Measurements from ENCODE around the gene TCF4.

TCF4 gene

GRCh38 chr18:55381277-55381676 is 206.7 kb downstream of the TCF4 start:
- H3K27ac ChIP-seq, result no peak overlapping the region

DNA sequence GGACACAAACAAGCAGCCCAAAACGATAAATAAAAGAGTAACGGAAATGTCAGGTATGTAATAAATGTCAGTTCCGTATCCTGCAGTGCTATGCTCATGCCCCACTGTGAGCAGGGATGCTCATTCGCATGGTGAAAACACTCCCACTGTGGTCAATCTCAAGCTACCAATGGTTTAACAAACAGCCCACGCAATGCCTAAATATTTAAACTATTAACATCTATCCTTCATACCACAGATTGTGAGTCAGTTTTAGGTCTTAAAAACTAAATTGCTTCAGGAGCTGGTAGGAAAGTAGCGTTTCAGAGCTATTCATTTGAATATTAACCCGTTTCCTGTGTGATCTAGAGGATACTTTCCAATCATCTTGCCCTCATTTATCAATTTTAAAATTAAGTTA is 207.4 kb downstream of the TCF4 start:
- Histone ChIP-seq H3K27ac (no peak overlapping the region), H3K4me3 (no peak overlapping the region)

More at GRCh38 chr18:55381277-55381676, 206.7 kb downstream of the TCF4 start:
- no peak overlapping the region for H3K4me3 ChIP-seq

DNA sequence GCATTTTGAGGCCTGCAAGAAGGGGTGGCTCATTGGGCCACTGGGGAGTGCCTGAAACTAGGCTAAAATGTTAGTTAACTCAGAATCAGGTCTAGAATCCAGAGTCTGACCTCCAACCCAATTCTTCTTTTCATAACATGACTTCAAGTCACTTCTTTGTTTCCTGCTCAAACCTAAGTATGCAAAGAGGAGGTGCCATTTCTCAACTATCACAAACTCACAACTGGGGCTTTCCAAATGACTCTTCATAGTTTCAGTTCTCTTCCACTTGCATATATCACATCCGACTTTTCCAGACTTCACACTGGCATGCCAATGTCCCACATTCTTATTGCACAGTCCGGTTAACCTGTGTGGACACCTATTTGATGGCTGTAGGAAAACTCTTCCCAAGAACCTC is 211.6 kb downstream of the TCF4 start:
- Histone ChIP-seq H3K4me3 (no peak overlapping the region), H3K27ac (peak overlapping the region in 1 of 21 experiments; percentile 26)

DNA sequence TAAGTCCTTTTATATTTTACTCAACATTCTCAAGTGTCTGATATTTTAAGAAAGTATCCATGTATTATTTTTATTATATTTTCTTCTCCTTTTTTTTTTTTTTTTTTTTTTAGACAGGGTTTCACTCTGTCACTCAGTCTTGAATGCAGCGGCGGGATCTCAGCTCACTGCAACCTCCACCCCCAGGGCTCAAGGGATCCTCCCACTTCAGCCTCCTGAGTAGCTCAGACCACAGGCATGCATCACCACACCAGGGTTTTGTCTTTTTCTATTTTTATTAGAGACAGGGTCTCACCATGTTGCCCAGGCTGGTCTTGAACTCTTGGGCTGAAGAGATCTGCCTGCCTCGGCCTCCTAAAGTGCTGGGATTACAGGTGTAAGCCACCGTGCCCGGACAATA is 212.1 kb downstream of the TCF4 start:
- no peak overlapping the region for H3K4me3 ChIP-seq
- H3K27ac ChIP-seq, result no peak overlapping the region

- H3K4me3 ChIP-seq, result no peak overlapping the region
- H3K27ac ChIP-seq, result no peak overlapping the region
Observed at GRCh38 chr18:55374741-55375140, 213.3 kb downstream of the TCF4 start.

DNA sequence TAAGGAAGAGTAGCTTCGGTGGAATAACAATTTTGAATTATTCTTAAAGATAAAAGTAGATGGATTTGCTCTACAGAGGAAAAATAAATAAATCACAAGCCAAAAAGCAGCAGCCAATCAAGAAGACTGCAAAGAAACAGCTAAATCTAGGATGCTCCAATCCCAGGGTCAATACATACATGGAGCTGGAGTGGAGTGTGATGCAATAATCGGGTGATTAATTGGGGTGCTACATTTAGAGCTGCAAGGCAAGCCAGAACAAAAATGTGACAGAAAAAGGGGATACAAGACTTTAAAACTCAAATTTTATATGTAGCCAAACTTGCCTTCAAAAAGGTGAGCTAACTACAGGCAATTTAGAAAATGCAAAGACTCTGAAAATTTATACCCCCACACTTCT is 215.8 kb downstream of the TCF4 start:
- H3K27ac ChIP-seq, result no peak overlapping the region
- no peak overlapping the region for H3K4me3 ChIP-seq

- no peak overlapping the region for H3K27ac ChIP-seq
- no peak overlapping the region for H3K4me3 ChIP-seq
Observed at GRCh38 chr18:55370936-55371335, 217.1 kb downstream of the TCF4 start.

DNA sequence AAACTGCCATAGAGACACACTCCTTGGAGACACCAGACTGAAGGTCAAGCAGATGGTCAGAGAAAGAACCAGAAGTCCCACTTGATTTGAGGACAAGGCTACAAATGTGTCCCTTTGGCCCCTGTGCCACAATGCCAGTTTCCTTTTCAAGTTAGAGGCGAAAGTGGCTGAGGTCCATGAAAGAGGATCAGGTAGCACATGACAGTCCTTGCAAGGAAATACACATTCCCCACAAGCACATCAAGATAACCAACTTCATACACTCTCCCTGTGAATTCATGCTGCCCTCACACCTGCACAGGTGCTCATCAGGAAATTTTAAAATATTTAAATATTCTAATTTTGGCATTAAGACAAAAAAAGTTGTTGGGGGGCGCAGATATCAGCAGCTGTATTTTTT is 218.6 kb downstream of the TCF4 start:
- H3K4me3 ChIP-seq, result no peak overlapping the region
- H3K27ac ChIP-seq, result no peak overlapping the region

DNA sequence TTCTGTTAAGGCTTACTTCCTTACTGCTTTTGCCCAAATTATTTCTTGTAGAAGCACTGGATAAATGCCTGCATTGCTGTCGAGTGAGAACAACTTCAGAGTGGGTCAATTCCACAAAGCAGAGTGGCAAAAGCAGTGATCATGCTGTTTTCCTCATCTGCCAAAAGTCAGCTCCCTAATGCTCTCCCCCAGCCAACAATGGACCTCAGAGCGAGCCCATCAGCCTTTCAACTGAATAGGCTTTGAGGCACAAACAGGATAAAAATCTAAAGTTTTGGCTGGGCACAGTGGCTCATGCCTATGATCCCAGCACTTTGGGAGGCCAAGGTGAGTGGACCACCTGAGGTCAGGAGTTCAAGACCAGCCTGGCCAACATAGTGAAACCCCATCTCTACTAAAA is 222.7 kb downstream of the TCF4 start:
- Histone ChIP-seq H3K4me3 (no peak overlapping the region), H3K27ac (no peak overlapping the region)

GRCh38 chr18:55362303-55362702 is 225.7 kb downstream of the TCF4 start:
- no peak overlapping the region for H3K27ac ChIP-seq

DNA sequence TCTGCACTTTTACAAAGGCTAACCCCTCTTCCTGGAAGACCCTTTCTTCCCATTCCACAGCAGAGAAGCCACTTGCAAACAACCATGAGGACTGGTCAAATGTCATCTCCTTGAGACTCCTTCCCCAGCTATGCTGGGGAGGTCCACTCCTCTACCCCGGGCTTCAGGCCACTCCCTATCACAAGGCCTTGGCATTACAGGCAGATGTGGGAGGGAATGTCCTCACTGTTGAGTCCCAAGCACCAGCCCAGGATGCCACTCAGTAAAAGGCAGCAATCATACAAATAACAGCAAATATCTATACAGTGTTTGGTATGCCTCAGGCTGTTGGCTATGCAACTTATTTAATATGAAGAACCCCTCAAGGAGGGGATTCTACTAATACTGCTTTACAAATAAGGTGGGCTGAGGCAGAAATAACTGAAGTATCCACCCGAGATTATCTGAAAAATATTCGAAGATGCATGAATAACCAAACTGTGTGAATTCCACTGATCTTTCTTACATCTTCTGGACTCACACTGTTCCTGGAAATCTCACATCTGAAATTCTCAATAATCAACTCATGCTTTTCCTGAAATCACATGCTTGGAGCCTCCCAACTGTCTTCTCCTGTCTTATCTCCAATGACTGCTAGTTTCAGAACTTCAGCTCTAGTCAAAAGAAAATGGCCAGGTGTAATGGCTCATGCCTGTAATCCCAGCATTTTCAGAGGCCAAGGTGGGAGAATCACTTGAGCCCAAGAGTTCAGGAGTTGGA is 226.3 kb downstream of the TCF4 start:
- Histone ChIP-seq H3K27ac (no peak overlapping the region), H3K4me3 (no peak overlapping the region)

More at GRCh38 chr18:55362303-55362702, 225.7 kb downstream of the TCF4 start:
- H3K4me3 ChIP-seq, result no peak overlapping the region

GRCh38 chr18:55360061-55360460 is 227.9 kb downstream of the TCF4 start:
- no peak overlapping the region for H3K4me3 ChIP-seq
- no peak overlapping the region for H3K27ac ChIP-seq

DNA sequence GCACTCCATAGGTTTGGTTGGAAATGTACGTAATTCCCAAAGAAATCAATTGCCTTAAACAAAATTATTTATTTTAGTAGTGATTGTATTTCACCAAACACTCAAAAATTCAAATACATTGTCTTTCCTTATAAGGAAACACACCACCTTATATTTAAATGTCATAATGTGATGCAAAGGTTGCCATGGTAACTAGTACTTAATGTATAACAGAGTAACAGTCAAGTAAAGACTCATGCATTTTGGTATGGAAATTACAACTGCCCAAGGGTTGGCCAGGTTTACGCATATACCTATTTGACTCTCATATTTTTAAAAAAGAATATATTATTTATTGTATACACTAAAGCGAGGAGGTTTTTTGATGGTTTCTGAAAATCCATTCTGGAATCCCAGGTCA is 231.2 kb downstream of the TCF4 start:
- no peak overlapping the region for H3K27ac ChIP-seq
- H3K4me3 ChIP-seq, result no peak overlapping the region

- no peak overlapping the region for H3K4me3 ChIP-seq
- no peak overlapping the region for H3K27ac ChIP-seq
Observed at GRCh38 chr18:55355223-55355622, 232.8 kb downstream of the TCF4 start.

GRCh38 chr18:55354795-55355194 is 233.2 kb downstream of the TCF4 start:
- no peak overlapping the region for H3K4me3 ChIP-seq

GRCh38 chr18:55353806-55354205 is 234.2 kb downstream of the TCF4 start:
- no peak overlapping the region for H3K27ac ChIP-seq

More at GRCh38 chr18:55354795-55355194, 233.2 kb downstream of the TCF4 start:
- H3K27ac ChIP-seq, result no peak overlapping the region

DNA sequence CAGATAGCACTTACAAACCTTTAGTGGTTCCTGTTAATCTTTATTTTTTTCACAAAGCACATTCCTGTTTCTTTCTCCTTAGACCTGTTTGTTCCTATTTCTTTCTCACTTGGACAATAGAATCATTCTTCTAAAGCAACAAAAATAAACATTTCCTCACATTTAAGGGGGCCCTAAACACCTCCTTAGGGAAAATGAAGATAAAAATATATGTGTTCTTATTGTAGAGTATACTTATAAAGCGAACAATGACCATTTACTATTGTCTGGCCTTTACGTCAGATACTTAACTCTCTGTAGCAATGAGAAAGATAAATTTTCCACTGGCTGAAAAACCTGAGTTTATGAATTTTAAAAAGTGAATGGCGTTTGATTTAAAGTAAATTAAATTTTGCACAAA is 234.6 kb downstream of the TCF4 start:
- H3K4me3 ChIP-seq, result no peak overlapping the region
- peak overlapping the region in 1 of 21 experiments; percentile 5 for H3K27ac ChIP-seq

More at GRCh38 chr18:55353806-55354205, 234.2 kb downstream of the TCF4 start:
- H3K4me3 ChIP-seq, result no peak overlapping the region

GRCh38 chr18:55351980-55352714 is 235.8 kb downstream of the TCF4 start:
- Histone ChIP-seq H3K27ac (no peak overlapping the region), H3K4me3 (no peak overlapping the region)

DNA sequence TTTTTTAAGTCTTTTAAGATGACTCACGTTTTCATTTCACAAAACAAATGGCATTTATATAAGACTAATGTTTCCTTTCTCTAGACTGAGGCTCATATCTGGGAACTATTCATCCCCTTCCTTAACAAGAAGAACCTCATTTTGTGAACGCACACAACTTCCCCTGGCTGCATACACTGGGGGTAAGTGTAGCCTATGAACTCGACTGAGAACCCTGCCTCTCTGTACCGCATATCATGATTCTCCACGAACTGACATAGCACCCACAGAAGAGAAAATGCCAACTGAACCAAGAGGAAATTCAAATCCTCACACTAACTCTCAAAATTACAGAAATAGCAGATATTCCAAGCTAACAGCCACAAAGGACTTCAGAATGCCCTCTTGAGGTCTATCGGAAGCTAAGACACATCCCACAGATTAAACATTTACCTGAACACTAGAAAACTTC is 236.7 kb downstream of the TCF4 start:
- Histone ChIP-seq H3K4me3 (no peak overlapping the region), H3K27ac (peak overlapping the region in 1 of 21 experiments; percentile 30)

DNA sequence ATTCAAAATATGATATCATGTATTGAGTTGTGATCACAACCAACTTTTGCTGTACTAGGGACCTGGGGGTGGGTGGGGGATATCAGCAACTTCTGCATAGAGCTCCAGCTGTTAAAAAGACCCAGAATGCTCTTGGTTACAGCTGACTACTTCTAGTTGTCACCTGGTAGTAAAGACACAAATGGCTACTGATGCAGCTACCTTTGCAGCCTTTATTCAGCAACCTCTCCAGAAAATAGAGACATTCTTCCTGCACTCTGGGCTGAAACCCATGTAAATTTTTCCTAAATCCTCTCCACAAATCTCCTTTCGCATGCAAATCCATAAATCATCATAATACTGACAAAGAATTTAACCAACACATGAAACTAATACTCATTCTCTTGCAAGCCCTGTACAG is 238.3 kb downstream of the TCF4 start:
- H3K4me3 ChIP-seq, result no peak overlapping the region
- H3K27ac ChIP-seq, result no peak overlapping the region
